ENCODE measurements around the gene KCNMB2. TPM values are rescaled to one million over a fixed set of nuclear protein-coding genes. Genes with fewer than 3 reads are reported as not detected.

The KCNMB2 gene
- total RNA-seq, 1 donor from 2014 or later, result not detected

DNA sequence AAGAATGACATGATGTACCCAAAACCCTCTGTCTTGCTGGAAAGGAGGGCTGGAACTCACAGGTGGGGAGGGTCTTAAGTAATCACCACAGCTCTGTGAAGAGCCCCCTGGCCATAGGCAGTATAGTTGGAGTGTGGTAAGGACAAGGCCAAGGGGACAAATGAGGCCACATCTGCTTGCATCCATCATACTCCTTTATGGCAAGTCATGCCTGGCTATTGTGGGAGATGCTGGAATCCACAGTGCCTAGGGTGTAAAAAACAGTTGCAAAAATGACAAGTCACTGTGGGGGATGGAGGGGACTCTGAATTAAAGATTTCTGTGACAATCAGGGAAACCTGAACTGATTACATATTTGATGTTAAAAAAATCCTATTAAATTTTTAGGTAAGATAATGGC is 258.5 kb downstream of the KCNMB2 start:
- Mint-ChIP-seq H3K4me3 (ENCODE audit: unreplicated experiment) (no peak overlapping the region), H3K27ac (ENCODE audit: unreplicated experiment) (no peak overlapping the region)

DNA sequence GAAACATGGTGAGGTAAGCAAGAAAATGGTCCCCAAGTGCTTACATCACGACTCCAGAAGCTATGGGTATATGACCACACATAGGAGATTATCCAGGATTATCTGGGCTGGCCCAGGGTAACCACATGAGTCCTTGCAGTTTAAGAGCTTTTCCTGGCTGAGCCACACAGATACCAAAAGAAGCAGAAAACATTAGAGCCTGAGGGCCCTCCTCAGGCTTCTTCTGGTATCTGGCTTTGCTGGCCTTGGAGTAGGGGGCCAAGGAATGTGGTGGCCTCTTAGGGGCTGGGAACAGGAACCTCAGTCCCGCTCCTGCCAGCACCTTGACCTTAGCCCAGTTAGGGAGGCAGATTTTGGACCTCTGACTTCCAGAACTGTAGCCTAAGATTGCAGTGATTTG is 259.1 kb downstream of the KCNMB2 start:
- Mint-ChIP-seq H3K4me3 (ENCODE audit: unreplicated experiment) (no peak overlapping the region), H3K36me3 (ENCODE audit: unreplicated experiment) (peaks cover 2% of the 10 kb centered on the region), H3K27ac (ENCODE audit: unreplicated experiment) (no peak overlapping the region), H3K4me1 (ENCODE audit: unreplicated experiment) (no peaks in the 10 kb centered on the region), H3K27me3 (ENCODE audit: unreplicated experiment) (peaks cover 16% of the 10 kb centered on the region), H3K9me3 (ENCODE audit: unreplicated experiment) (peaks cover 24% of the 10 kb centered on the region)
- TF ChIP-seq, protein P1, sequence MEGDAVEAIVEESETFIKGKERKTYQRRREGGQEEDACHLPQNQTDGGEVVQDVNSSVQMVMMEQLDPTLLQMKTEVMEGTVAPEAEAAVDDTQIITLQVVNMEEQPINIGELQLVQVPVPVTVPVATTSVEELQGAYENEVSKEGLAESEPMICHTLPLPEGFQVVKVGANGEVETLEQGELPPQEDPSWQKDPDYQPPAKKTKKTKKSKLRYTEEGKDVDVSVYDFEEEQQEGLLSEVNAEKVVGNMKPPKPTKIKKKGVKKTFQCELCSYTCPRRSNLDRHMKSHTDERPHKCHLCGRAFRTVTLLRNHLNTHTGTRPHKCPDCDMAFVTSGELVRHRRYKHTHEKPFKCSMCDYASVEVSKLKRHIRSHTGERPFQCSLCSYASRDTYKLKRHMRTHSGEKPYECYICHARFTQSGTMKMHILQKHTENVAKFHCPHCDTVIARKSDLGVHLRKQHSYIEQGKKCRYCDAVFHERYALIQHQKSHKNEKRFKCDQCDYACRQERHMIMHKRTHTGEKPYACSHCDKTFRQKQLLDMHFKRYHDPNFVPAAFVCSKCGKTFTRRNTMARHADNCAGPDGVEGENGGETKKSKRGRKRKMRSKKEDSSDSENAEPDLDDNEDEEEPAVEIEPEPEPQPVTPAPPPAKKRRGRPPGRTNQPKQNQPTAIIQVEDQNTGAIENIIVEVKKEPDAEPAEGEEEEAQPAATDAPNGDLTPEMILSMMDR (IDR thresholded peaks at IDR 0.05), result no peak
- no peak for DNase-seq (ENCODE audit: extremely low spot score, unreplicated experiment)

More for the DNA sequence above, 258.5 kb downstream of the KCNMB2 start:
- no peaks in the 10 kb centered on the region for H3K4me1 Mint-ChIP-seq (ENCODE audit: unreplicated experiment)
- H3K9me3 Mint-ChIP-seq (ENCODE audit: unreplicated experiment), result peaks cover 24% of the 10 kb centered on the region
- TF ChIP-seq, protein P1 (IDR thresholded peaks at IDR 0.05), result no peak
- H3K27me3 Mint-ChIP-seq (ENCODE audit: unreplicated experiment), result peaks cover 11% of the 10 kb centered on the region
- DNase-seq (ENCODE audit: extremely low spot score, unreplicated experiment), result no peak
- peaks cover 2% of the 10 kb centered on the region for H3K36me3 Mint-ChIP-seq (ENCODE audit: unreplicated experiment)

DNA sequence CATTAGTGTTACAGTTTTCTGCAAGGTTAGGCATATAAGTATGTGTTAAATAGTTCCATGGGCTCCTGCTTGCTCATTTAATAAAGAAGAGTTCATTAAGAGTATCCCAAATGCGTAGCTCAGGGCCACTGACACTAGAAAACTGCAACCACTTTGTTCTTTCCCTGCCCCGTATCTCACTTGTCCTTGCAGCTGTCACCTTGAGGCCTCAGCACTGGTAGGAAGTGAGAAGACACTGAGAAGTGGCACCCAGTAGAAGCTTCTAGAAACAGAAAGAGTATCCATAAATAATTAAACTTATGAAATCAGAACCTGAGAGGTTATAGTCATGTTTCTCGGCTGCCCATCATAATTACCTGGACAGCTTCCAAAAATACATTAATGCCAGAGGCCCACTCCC is 266.0 kb downstream of the KCNMB2 start:
- Mint-ChIP-seq H3K9me3 (ENCODE audit: unreplicated experiment) (peaks cover 5% of the 10 kb centered on the region), H3K4me1 (ENCODE audit: unreplicated experiment) (no peaks in the 10 kb centered on the region), H3K27me3 (ENCODE audit: unreplicated experiment) (peaks cover 11% of the 10 kb centered on the region), H3K36me3 (ENCODE audit: unreplicated experiment) (no peaks in the 10 kb centered on the region), H3K27ac (ENCODE audit: unreplicated experiment) (no peak overlapping the region), H3K4me3 (ENCODE audit: unreplicated experiment) (no peak overlapping the region)
- TF ChIP-seq, protein P1 (IDR thresholded peaks at IDR 0.05), result no peak
- DNase-seq (ENCODE audit: extremely low spot score, unreplicated experiment), result no peak

DNA sequence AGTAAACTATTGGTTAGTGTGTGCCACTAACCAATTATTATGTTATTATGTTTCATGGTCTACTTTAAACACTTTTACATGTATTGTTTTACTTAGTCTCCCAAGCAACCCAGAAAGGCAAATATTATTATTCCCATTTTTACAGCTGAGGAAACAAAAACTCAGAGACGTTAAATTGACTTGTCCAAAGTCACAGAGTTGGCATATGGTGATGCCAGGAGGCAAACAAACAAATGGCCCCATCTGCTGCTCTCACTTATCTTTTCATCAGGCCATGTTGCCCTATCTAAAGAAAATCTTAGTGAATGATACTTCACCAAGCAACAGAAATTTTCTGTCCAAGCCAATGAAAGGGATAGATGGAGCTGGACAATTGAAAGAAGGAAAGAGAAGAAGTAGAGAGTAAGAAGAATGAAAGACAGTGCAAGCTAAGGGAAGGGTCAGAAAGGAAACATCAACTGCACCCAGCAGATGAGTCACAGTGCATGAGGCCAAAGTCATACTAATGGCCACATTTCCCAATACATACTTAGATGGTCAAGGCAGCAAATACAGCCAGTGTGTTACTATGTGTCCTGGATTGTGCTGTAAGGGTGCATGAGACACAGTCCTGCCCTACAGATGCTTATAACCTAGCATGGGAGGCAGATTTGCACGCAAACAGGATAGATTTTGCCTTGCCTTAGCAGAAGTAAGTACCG is 266.9 kb downstream of the KCNMB2 start:
- TF ChIP-seq, protein P1 (IDR thresholded peaks at IDR 0.05), result no peak
- no peaks in the 10 kb centered on the region for H3K4me1 Mint-ChIP-seq (ENCODE audit: unreplicated experiment)
- peaks cover 5% of the 10 kb centered on the region for H3K9me3 Mint-ChIP-seq (ENCODE audit: unreplicated experiment)
- H3K27ac Mint-ChIP-seq (ENCODE audit: unreplicated experiment), result no peak overlapping the region
- H3K27me3 Mint-ChIP-seq (ENCODE audit: unreplicated experiment), result peaks cover 12% of the 10 kb centered on the region
- no peak overlapping the region for H3K4me3 Mint-ChIP-seq (ENCODE audit: unreplicated experiment)
- DNase-seq (ENCODE audit: extremely low spot score, unreplicated experiment), result no peak
- H3K36me3 Mint-ChIP-seq (ENCODE audit: unreplicated experiment), result no peaks in the 10 kb centered on the region

DNA sequence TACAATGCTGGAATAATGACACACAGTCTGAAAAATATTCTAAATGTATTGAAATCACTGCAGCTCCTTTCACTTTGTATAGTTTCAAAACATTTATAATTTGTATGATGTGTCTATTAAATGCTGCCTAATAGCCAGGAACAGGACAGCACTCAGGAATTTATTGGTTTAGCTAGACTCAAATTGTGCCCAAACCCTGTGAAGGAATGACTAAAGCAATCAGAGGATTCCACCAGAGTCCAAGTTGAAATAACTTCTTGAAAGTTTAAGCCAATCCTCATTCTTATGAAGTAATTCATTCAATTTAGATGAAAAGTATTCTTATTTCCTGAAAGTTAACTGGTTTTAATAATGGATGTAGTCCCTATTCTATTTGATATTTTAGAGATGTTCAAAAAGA is 268.4 kb downstream of the KCNMB2 start:
- Mint-ChIP-seq H3K9me3 (ENCODE audit: unreplicated experiment) (peaks cover 1% of the 10 kb centered on the region), H3K36me3 (ENCODE audit: unreplicated experiment) (no peaks in the 10 kb centered on the region), H3K27ac (ENCODE audit: unreplicated experiment) (no peak overlapping the region), H3K27me3 (ENCODE audit: unreplicated experiment) (peaks cover 10% of the 10 kb centered on the region), H3K4me1 (ENCODE audit: unreplicated experiment) (no peaks in the 10 kb centered on the region), H3K4me3 (ENCODE audit: unreplicated experiment) (no peak overlapping the region)
- DNase-seq (ENCODE audit: extremely low spot score, unreplicated experiment), result no peak
- TF ChIP-seq, protein P1 (IDR thresholded peaks at IDR 0.05), result no peak

Measured in osteocyte (in vitro differentiated cells).